ENCODE results near the gene BRME1.

BRME1 gene

GRCh38 chr19:13890136-13890535, 15.8 kb downstream of the BRME1 start:
- Histone ChIP-seq H3K4me3 (no peak overlapping the region), H3K27me3 (ENCODE audit: low read depth) (no peaks in the 10 kb centered on the region), H3K4me1 (no peaks in the 10 kb centered on the region), H3K36me3 (replicated peaks) (no peaks in the 10 kb centered on the region), H3K9me3 (no peaks in the 10 kb centered on the region)
- no peak for DNase-seq (ENCODE audit: low spot score in 2 of 2)
- in situ Hi-C loops (cut with MboI; ENCODE audit: low sequenced_read_pairs), result no loop called here

- no peak for DNase-seq (ENCODE audit: low spot score in 2 of 2)
- H3K4me3 ChIP-seq, result no peak overlapping the region
- H3K36me3 ChIP-seq (replicated peaks), result no peaks in the 10 kb centered on the region
- H3K9me3 ChIP-seq, result no peaks in the 10 kb centered on the region
- no peaks in the 10 kb centered on the region for H3K27me3 ChIP-seq (ENCODE audit: low read depth)
- in situ Hi-C loops (cut with MboI; ENCODE audit: low sequenced_read_pairs), result no loop called here
- H3K4me1 ChIP-seq, result no peaks in the 10 kb centered on the region
Observed at GRCh38 chr19:13888281-13888680, 17.6 kb downstream of the BRME1 start.

GRCh38 chr19:13887517-13887916, 18.4 kb downstream of the BRME1 start:
- H3K4me1 ChIP-seq, result no peaks in the 10 kb centered on the region
- DNase-seq (ENCODE audit: low spot score in 2 of 2), result no peak
- in situ Hi-C loops (cut with MboI; ENCODE audit: low sequenced_read_pairs), result no loop called here
- no peak overlapping the region for H3K4me3 ChIP-seq
- H3K9me3 ChIP-seq, result no peaks in the 10 kb centered on the region
- H3K36me3 ChIP-seq (replicated peaks), result no peaks in the 10 kb centered on the region
- no peaks in the 10 kb centered on the region for H3K27me3 ChIP-seq (ENCODE audit: low read depth)

- H3K36me3 ChIP-seq (replicated peaks), result no peaks in the 10 kb centered on the region
- H3K9me3 ChIP-seq, result no peaks in the 10 kb centered on the region
- DNase-seq (ENCODE audit: low spot score in 2 of 2), result no peak
- H3K27me3 ChIP-seq (ENCODE audit: low read depth), result no peaks in the 10 kb centered on the region
- no peak overlapping the region for H3K4me3 ChIP-seq
- H3K4me1 ChIP-seq, result no peaks in the 10 kb centered on the region
- in situ Hi-C loops (cut with MboI; ENCODE audit: low sequenced_read_pairs), result no loop called here
Observed at GRCh38 chr19:13887018-13887436, 18.9 kb downstream of the BRME1 start.

- no peaks in the 10 kb centered on the region for H3K4me1 ChIP-seq
- in situ Hi-C loops (cut with MboI; ENCODE audit: low sequenced_read_pairs), result no loop called here
Observed at GRCh38 chr19:13885826-13886365, 20.0 kb downstream of the BRME1 start.

GRCh38 chr19:13884726-13885591, 21.0 kb downstream of the BRME1 start:
- DNase-seq (ENCODE audit: low spot score in 2 of 2), result no peak
- Histone ChIP-seq H3K36me3 (replicated peaks) (no peaks in the 10 kb centered on the region), H3K9me3 (no peaks in the 10 kb centered on the region), H3K27me3 (ENCODE audit: low read depth) (no peaks in the 10 kb centered on the region), H3K4me1 (peaks cover 6% of the 10 kb centered on the region), H3K4me3 (no peak overlapping the region)
- in situ Hi-C loops (cut with MboI; ENCODE audit: low sequenced_read_pairs), result loop anchor here (5.0 kb wide), 1 partner anchor 192 kb away; no protein-coding TSS in a partner anchor

More at GRCh38 chr19:13885826-13886365, 20.0 kb downstream of the BRME1 start:
- Histone ChIP-seq H3K36me3 (replicated peaks) (no peaks in the 10 kb centered on the region), H3K27me3 (ENCODE audit: low read depth) (no peaks in the 10 kb centered on the region), H3K9me3 (no peaks in the 10 kb centered on the region), H3K4me3 (no peak overlapping the region)
- no peak for DNase-seq (ENCODE audit: low spot score in 2 of 2)

- Histone ChIP-seq H3K36me3 (replicated peaks) (no peaks in the 10 kb centered on the region), H3K4me1 (peaks cover 9% of the 10 kb centered on the region), H3K9me3 (no peaks in the 10 kb centered on the region), H3K27me3 (ENCODE audit: low read depth) (no peaks in the 10 kb centered on the region), H3K4me3 (no peak overlapping the region)
- in situ Hi-C loops (cut with MboI; ENCODE audit: low sequenced_read_pairs), result loop anchor here (5.0 kb wide), 1 partner anchor 194 kb away; no protein-coding TSS in a partner anchor
- DNase-seq (ENCODE audit: low spot score in 2 of 2), result no peak
Observed at GRCh38 chr19:13883516-13884064, 22.3 kb downstream of the BRME1 start.

- no peaks in the 10 kb centered on the region for H3K27me3 ChIP-seq (ENCODE audit: low read depth)
- H3K4me1 ChIP-seq, result peaks cover 9% of the 10 kb centered on the region
- in situ Hi-C loops (cut with MboI; ENCODE audit: low sequenced_read_pairs), result loop anchor here (5.0 kb wide), 1 partner anchor 194 kb away; no protein-coding TSS in a partner anchor
Observed at GRCh38 chr19:13882836-13883235, 23.1 kb downstream of the BRME1 start.

GRCh38 chr19:13882419-13882795, 23.5 kb downstream of the BRME1 start:
- Histone ChIP-seq H3K9me3 (no peaks in the 10 kb centered on the region), H3K4me3 (no peak overlapping the region), H3K27me3 (ENCODE audit: low read depth) (no peaks in the 10 kb centered on the region), H3K4me1 (peaks cover 9% of the 10 kb centered on the region), H3K36me3 (replicated peaks) (no peaks in the 10 kb centered on the region)
- in situ Hi-C loops (cut with MboI; ENCODE audit: low sequenced_read_pairs), result loop anchor here (5.0 kb wide), 1 partner anchor 195 kb away; no protein-coding TSS in a partner anchor
- no peak for DNase-seq (ENCODE audit: low spot score in 2 of 2)

More at GRCh38 chr19:13882836-13883235, 23.1 kb downstream of the BRME1 start:
- no peaks in the 10 kb centered on the region for H3K36me3 ChIP-seq (replicated peaks)
- no peak for DNase-seq (ENCODE audit: low spot score in 2 of 2)
- H3K9me3 ChIP-seq, result no peaks in the 10 kb centered on the region
- H3K4me3 ChIP-seq, result no peak overlapping the region

- in situ Hi-C loops (cut with MboI; ENCODE audit: low sequenced_read_pairs), result loop anchor here (5.0 kb wide), 1 partner anchor 195 kb away; no protein-coding TSS in a partner anchor
- Histone ChIP-seq H3K4me1 (peaks cover 9% of the 10 kb centered on the region), H3K4me3 (no peak overlapping the region), H3K9me3 (no peaks in the 10 kb centered on the region), H3K36me3 (replicated peaks) (no peaks in the 10 kb centered on the region), H3K27me3 (ENCODE audit: low read depth) (no peaks in the 10 kb centered on the region)
- no peak for DNase-seq (ENCODE audit: low spot score in 2 of 2)
Observed at GRCh38 chr19:13881692-13882418, 24.1 kb downstream of the BRME1 start.

- peaks cover 9% of the 10 kb centered on the region for H3K4me1 ChIP-seq
- H3K27me3 ChIP-seq (ENCODE audit: low read depth), result no peaks in the 10 kb centered on the region
- no peak for DNase-seq (ENCODE audit: low spot score in 2 of 2)
- no peaks in the 10 kb centered on the region for H3K9me3 ChIP-seq
- no peak overlapping the region for H3K4me3 ChIP-seq
- H3K36me3 ChIP-seq (replicated peaks), result no peaks in the 10 kb centered on the region
- in situ Hi-C loops (cut with MboI; ENCODE audit: low sequenced_read_pairs), result loop anchor here (5.0 kb wide), 1 partner anchor 196 kb away; no protein-coding TSS in a partner anchor
Observed at GRCh38 chr19:13881251-13881691, 24.6 kb downstream of the BRME1 start.

GRCh38 chr19:13880059-13881043, 25.6 kb downstream of the BRME1 start:
- H3K36me3 ChIP-seq (replicated peaks), result no peaks in the 10 kb centered on the region
- peaks cover 9% of the 10 kb centered on the region for H3K4me1 ChIP-seq
- DNase-seq (ENCODE audit: low spot score in 2 of 2), result peak; percentile 89 to 98
- no peaks in the 10 kb centered on the region for H3K9me3 ChIP-seq
- in situ Hi-C loops (cut with MboI; ENCODE audit: low sequenced_read_pairs), result loop anchor here (5.0 kb wide), 1 partner anchor 197 kb away; no protein-coding TSS in a partner anchor
- H3K27me3 ChIP-seq (ENCODE audit: low read depth), result no peaks in the 10 kb centered on the region
- peak overlapping the region; percentile 11; the same call in 1 of the 2 replicates for H3K4me3 ChIP-seq

Data from HAP-1 (cell line).